GM12873 (cell line): ENCODE measurements around the gene OSBPL8.

Experiments
- CTCF ChIP-seq: IDR thresholded peaks from 2 replicates; pipeline ENCODE4 v1.5.1; 2012; ENCODE audit warnings: low read depth, mild to moderate bottlenecking, moderate library complexity, low read length, control low read depth; ENCODE audit not compliant: insufficient read depth; ENCODE audit errors: missing control alignments

The OSBPL8 gene

GRCh38 chr12:76424941-76425340 is 134.6 kb downstream of the OSBPL8 start:
- TF ChIP-seq CTCF: no peak

GRCh38 chr12:76422543-76423438 is 136.8 kb downstream of the OSBPL8 start:
- TF ChIP-seq CTCF: no peak

- no peak for TF ChIP-seq CTCF
Measured at GRCh38 chr12:76422154-76422542, 137.4 kb downstream of the OSBPL8 start.

- no peak for TF ChIP-seq CTCF
Measured at GRCh38 chr12:76421046-76421445, 138.5 kb downstream of the OSBPL8 start.

- no peak for TF ChIP-seq CTCF
Measured at GRCh38 chr12:76420222-76420621, 139.3 kb downstream of the OSBPL8 start.

- TF ChIP-seq CTCF: no peak
Measured at GRCh38 chr12:76417116-76417515, 142.5 kb downstream of the OSBPL8 start.

- TF ChIP-seq CTCF: no peak
Measured at GRCh38 chr12:76413121-76413520, 146.4 kb downstream of the OSBPL8 start.
